HG03469 (cell line): ENCODE results near the gene ALDH4A1.
"Not testable (repeated sequence)": the region's sequence is repeated elsewhere in the genome, so short reads cannot be mapped to it uniquely, and the experiment has no call there.

Experiments
- ATAC-seq: cut with Tn5 transposase; IDR thresholded peaks from one replicate; pipeline ENCODE4 v1.9.1; 2021; ENCODE audit warnings: mild to moderate bottlenecking, moderate library complexity, moderate number of reproducible peaks; ENCODE audit not compliant: unreplicated experiment

ALDH4A1 gene

GRCh38 chr1:18879791-18880309 is 22.5 kb downstream of the ALDH4A1 start:
- ATAC-seq = no peak

- ATAC-seq = no peak
These were observed 23.1 kb downstream of the ALDH4A1 start for GRCh38 chr1:18879215-18879790.

- no peak for ATAC-seq
These were observed 23.7 kb downstream of the ALDH4A1 start for GRCh38 chr1:18878538-18879214.

GRCh38 chr1:18877282-18877681 is 25.1 kb downstream of the ALDH4A1 start:
- ATAC-seq = no peak

- ATAC-seq = no peak
These were observed 26.1 kb downstream of the ALDH4A1 start for GRCh38 chr1:18876210-18876609.

GRCh38 chr1:18875796-18876128 is 26.6 kb downstream of the ALDH4A1 start:
- ATAC-seq = no peak

GRCh38 chr1:18875107-18875795 is 27.1 kb downstream of the ALDH4A1 start:
- no peak for ATAC-seq

- no peak for ATAC-seq
These were observed 27.8 kb downstream of the ALDH4A1 start for GRCh38 chr1:18874600-18874999.

GRCh38 chr1:18874036-18874435 is 28.3 kb downstream of the ALDH4A1 start:
- no peak for ATAC-seq

- no peak for ATAC-seq
These were observed 30.2 kb downstream of the ALDH4A1 start for GRCh38 chr1:18872071-18872611.

- no peak for ATAC-seq
These were observed 30.8 kb downstream of the ALDH4A1 start for GRCh38 chr1:18871401-18872070.

GRCh38 chr1:18870957-18871356 is 31.4 kb downstream of the ALDH4A1 start:
- ATAC-seq = no peak

- ATAC-seq = not testable (repeated sequence)
These were observed 31.8 kb downstream of the ALDH4A1 start for GRCh38 chr1:18870595-18870865.

GRCh38 chr1:18869847-18870594 is 32.3 kb downstream of the ALDH4A1 start:
- ATAC-seq = no peak

- ATAC-seq = no peak
These were observed 33.4 kb downstream of the ALDH4A1 start for GRCh38 chr1:18868801-18869424.

GRCh38 chr1:18868354-18868753 is 34.0 kb downstream of the ALDH4A1 start:
- ATAC-seq = no peak

GRCh38 chr1:18866846-18867245 is 35.5 kb downstream of the ALDH4A1 start:
- no peak for ATAC-seq

GRCh38 chr1:18866314-18866713 is 36.0 kb downstream of the ALDH4A1 start:
- no peak for ATAC-seq

GRCh38 chr1:18865176-18865575 is 37.2 kb downstream of the ALDH4A1 start:
- no peak for ATAC-seq

GRCh38 chr1:18861590-18861989 is 40.8 kb downstream of the ALDH4A1 start:
- no peak for ATAC-seq
